DMS153 treated with DMSO at 0.1 percent for 48 hours (cell line): ENCODE measurements around the gene TBC1D3B.
"Not testable (repeated sequence)": the region's sequence is repeated elsewhere in the genome, so short reads cannot be mapped to it uniquely, and the experiment has no call there.

ENCODE experiments used
- DNase-seq: peaks from one replicate; lab custom pipeline; 2025; ENCODE audit not compliant: unreplicated experiment; lab: John Stamatoyannopoulos, UW

Gene TBC1D3B

GRCh38 chr17:36131421-36131820, 45.0 kb downstream of the TBC1D3B start:
- DNase-seq: no peak

- no peak for DNase-seq
Observed at GRCh38 chr17:36130346-36130745, 46.1 kb downstream of the TBC1D3B start.

- no peak for DNase-seq
Observed at GRCh38 chr17:36129616-36130015, 46.8 kb downstream of the TBC1D3B start.

- no peak for DNase-seq
Observed at GRCh38 chr17:36128411-36128978, 47.9 kb downstream of the TBC1D3B start.

GRCh38 chr17:36127911-36128310, 48.5 kb downstream of the TBC1D3B start:
- no peak for DNase-seq

GRCh38 chr17:36127199-36127893, 49.1 kb downstream of the TBC1D3B start:
- no peak for DNase-seq

- DNase-seq: no peak
Observed at GRCh38 chr17:36124879-36125824, 51.3 kb downstream of the TBC1D3B start.

GRCh38 chr17:36123431-36123830, 53.0 kb downstream of the TBC1D3B start:
- DNase-seq: no peak

GRCh38 chr17:36121099-36121498, 55.3 kb downstream of the TBC1D3B start:
- DNase-seq: not testable (repeated sequence)

GRCh38 chr17:36120221-36120620, 56.2 kb downstream of the TBC1D3B start:
- no peak for DNase-seq

- DNase-seq: no peak
Observed at GRCh38 chr17:36118477-36119353, 57.7 kb downstream of the TBC1D3B start.

- no peak for DNase-seq
Observed at GRCh38 chr17:36117505-36118382, 58.7 kb downstream of the TBC1D3B start.
